Activated CD4-positive, alpha-beta T cell treated with anti-CD3 and anti-CD28 coated beads, Interleukin-2, Interleukin-6, amounts not matched to agents 100 ng/mL and 50 ng/mL, durations not matched to agents 16 hours and 8 hours (primary cell): Measurements from ENCODE around the gene SLC25A6.
"Not testable (repeated sequence)": the region's sequence is repeated elsewhere in the genome, so short reads cannot be mapped to it uniquely, and the experiment has no call there.

ENCODE experiments used
- DNase-seq: peaks from one replicate; pipeline ENCODE4 v3.0.0-alpha.2; 2020

Gene SLC25A6

GRCh38 chrX:1391707-1392375 lies at the start of gene SLC25A6:
SLC25A6 (minus strand) TSS chrX:1392113; CDS start chrX:1392009, 104 bp downstream.
- DNase-seq: peak; percentile 100

- no peak for DNase-seq
Measured at GRCh38 chrX:1440506-1440905, 48.6 kb upstream of the SLC25A6 start.

GRCh38 chrX:1435241-1435895 lies 43.5 kb upstream of the SLC25A6 start:
- no peak for DNase-seq

- no peak for DNase-seq
Measured at GRCh38 chrX:1434871-1435240, 42.9 kb upstream of the SLC25A6 start.

GRCh38 chrX:1433646-1434357 lies 41.9 kb upstream of the SLC25A6 start:
- DNase-seq: no peak

- peak; percentile 50 for DNase-seq
Measured at GRCh38 chrX:1430451-1430850, 38.5 kb upstream of the SLC25A6 start.

GRCh38 chrX:1427756-1428155 lies 35.8 kb upstream of the SLC25A6 start:
- no peak for DNase-seq

- not testable (repeated sequence) for DNase-seq
Measured at GRCh38 chrX:1426321-1426720, 34.4 kb upstream of the SLC25A6 start.

GRCh38 chrX:1425381-1425780 lies 33.5 kb upstream of the SLC25A6 start:
- DNase-seq: no peak

GRCh38 chrX:1424147-1424851 lies 32.4 kb upstream of the SLC25A6 start:
- DNase-seq: no peak

GRCh38 chrX:1423215-1423614 lies 31.3 kb upstream of the SLC25A6 start:
- DNase-seq: no peak

GRCh38 chrX:1422135-1422465 lies 30.2 kb upstream of the SLC25A6 start:
- DNase-seq: no peak

GRCh38 chrX:1421433-1422134 lies 29.7 kb upstream of the SLC25A6 start:
- no peak for DNase-seq

GRCh38 chrX:1420371-1420770 lies 28.5 kb upstream of the SLC25A6 start:
- DNase-seq: no peak

- no peak for DNase-seq
Measured at GRCh38 chrX:1419545-1420355, 27.8 kb upstream of the SLC25A6 start.

GRCh38 chrX:1418901-1419544 lies 27.1 kb upstream of the SLC25A6 start:
- no peak for DNase-seq

GRCh38 chrX:1417921-1418771 lies 26.2 kb upstream of the SLC25A6 start:
- no peak for DNase-seq

GRCh38 chrX:1416965-1417760 lies 25.2 kb upstream of the SLC25A6 start:
- no peak for DNase-seq

GRCh38 chrX:1416327-1416784 lies 24.4 kb upstream of the SLC25A6 start:
- no peak for DNase-seq
